ENCODE measurements around the gene MAP3K5.

DNA sequence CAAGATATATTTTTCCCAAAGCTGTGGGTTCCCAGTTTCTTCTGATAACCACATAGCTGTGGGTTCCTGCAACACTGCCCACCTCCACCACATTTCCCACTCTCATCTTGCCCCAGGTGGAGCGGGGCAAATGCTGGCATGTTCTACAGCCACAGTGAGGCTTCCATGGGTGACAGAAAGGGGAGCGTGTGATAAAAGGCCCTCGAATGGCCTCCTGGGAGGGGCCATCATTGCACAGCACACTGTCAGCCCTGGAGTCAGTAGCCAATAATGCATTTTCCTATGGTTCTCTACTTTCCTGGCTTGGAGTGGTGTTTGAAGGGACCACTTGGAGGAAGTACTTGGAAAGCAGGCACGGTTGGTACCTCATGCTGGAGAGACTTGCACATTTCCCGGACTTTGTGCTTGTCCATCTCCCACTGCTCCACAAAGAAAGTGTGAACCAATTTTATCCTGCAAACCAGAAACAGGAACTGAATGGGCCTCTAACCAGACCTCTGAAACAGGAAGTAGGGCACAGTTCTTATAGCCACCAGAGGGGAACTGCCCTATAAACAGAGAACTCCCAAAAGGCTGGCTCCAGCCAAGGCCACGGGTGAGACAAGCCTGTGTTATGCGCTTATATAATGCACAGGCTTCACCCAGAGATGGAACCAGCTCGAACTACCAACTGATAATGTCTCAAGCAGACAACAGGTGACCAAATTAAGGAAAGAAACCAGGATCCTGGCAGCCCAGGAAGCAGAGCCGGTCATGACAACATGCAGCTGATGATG is 8.6 kb downstream of the MAP3K5 start:
- no peak for TF ChIP-seq POLR2AphosphoS5 (IDR thresholded peaks at IDR 0.05; ENCODE audit: low read depth, low read length)
- no peak for TF ChIP-seq TAF1 (IDR thresholded peaks at IDR 0.05; ENCODE audit: borderline replicate concordance, insufficient read depth, low read length)
